HL-60 (cell line): Measurements from ENCODE around the gene BCAR3.

Experiments used
- CTCF ChIP-seq: IDR thresholded peaks from one replicate; pipeline ENCODE4 v1.5.1; 2011; ENCODE audit warnings: low read length, control low read depth, inconsistent platforms; ENCODE audit not compliant: insufficient read depth
- POLR2AphosphoS5 ChIP-seq: IDR thresholded peaks from 2 replicates; pipeline ENCODE4 v1.6.1; 2012; ENCODE audit warnings: low read depth
- SPI1 ChIP-seq: IDR thresholded peaks from 2 replicates; pipeline ENCODE4 v1.6.1; 2012; ENCODE audit warnings: low read depth, mild to moderate bottlenecking, borderline replicate concordance

GRCh38 chr1:93699503-93700168 is 18.0 kb upstream of the BCAR3 start:
- TF ChIP-seq CTCF (no peak), SPI1 (no peak), POLR2AphosphoS5 (no peak)
